ENCODE data around the gene BAAT. TPM values are rescaled to one million over a fixed set of nuclear protein-coding genes. Genes with fewer than 3 reads are reported as not detected.

Gene BAAT
- total and polyA plus RNA-seq, 7 donors, result 0.60 TPM; not detected in 6

- intact Hi-C loops (cut with DNase I), result no loop called here
- no peak overlapping the region for H3K27ac ChIP-seq
- H3K9me3 ChIP-seq, result no peaks in the 10 kb centered on the region
- no peaks in the 10 kb centered on the region for H3K4me1 ChIP-seq
- H3K27me3 ChIP-seq, result peaks cover 0 to 3% (median 0%) of the 10 kb centered on the region in 3 donors
- no peaks in the 10 kb centered on the region for H3K36me3 ChIP-seq
- WGBS, 2 donors, result 30 to 72% methylated on average over 1 of the region's 1 CpG
- DNase-seq, result no peak
- TF ChIP-seq EP300 (IDR thresholded peaks at IDR 0.05) (no peak), CTCF (IDR thresholded peaks at IDR 0.05) (no peak), POLR2AphosphoS5 (IDR thresholded peaks at IDR 0.05) (no peak), POLR2A (IDR thresholded peaks at IDR 0.05) (no peak)
- H3K4me3 ChIP-seq, result no peak overlapping the region
These were observed 42.2 kb downstream of the BAAT start for GRCh38 chr9:101342595-101342994.

- H3K4me3 ChIP-seq, result no peak overlapping the region
- H3K27ac ChIP-seq, result no peak overlapping the region
- H3K27me3 ChIP-seq, result peaks cover 0 to 2% (median 0%) of the 10 kb centered on the region in 3 donors
- H3K36me3 ChIP-seq, result no peaks in the 10 kb centered on the region
- no peak for DNase-seq
- intact Hi-C loops (cut with DNase I), result no loop called here
- H3K4me1 ChIP-seq, result no peaks in the 10 kb centered on the region
- TF ChIP-seq POLR2A (IDR thresholded peaks at IDR 0.05) (no peak), POLR2AphosphoS5 (IDR thresholded peaks at IDR 0.05) (no peak), EP300 (IDR thresholded peaks at IDR 0.05) (no peak), CTCF (IDR thresholded peaks at IDR 0.05) (no peak)
- no peaks in the 10 kb centered on the region for H3K9me3 ChIP-seq
These were observed 42.8 kb downstream of the BAAT start for GRCh38 chr9:101341958-101342357.

GRCh38 chr9:101337237-101337636, 47.6 kb downstream of the BAAT start:
- WGBS, 2 donors, result 88 to 91% methylated on average over 2 of the region's 2 CpGs
- no peak for TF ChIP-seq POLR2AphosphoS5 (IDR thresholded peaks at IDR 0.05)
- no peak for TF ChIP-seq EP300 (IDR thresholded peaks at IDR 0.05)
- TF ChIP-seq POLR2A (IDR thresholded peaks at IDR 0.05), result no peak
- TF ChIP-seq CTCF (IDR thresholded peaks at IDR 0.05), result no peak
- H3K36me3 ChIP-seq, result no peaks in the 10 kb centered on the region
- H3K4me3 ChIP-seq, result no peak overlapping the region
- H3K9me3 ChIP-seq, result no peaks in the 10 kb centered on the region
- H3K27me3 ChIP-seq, result no peaks in the 10 kb centered on the region
- H3K27ac ChIP-seq, result no peak overlapping the region
- intact Hi-C loops (cut with DNase I), result no loop called here
- no peak for DNase-seq
- H3K4me1 ChIP-seq, result no peaks in the 10 kb centered on the region

GRCh38 chr9:101336091-101336490, 48.7 kb downstream of the BAAT start:
- no peak for TF ChIP-seq EP300 (IDR thresholded peaks at IDR 0.05)
- TF ChIP-seq POLR2A (IDR thresholded peaks at IDR 0.05), result no peak
- TF ChIP-seq CTCF (IDR thresholded peaks at IDR 0.05), result no peak
- no peak for TF ChIP-seq POLR2AphosphoS5 (IDR thresholded peaks at IDR 0.05)
- Histone ChIP-seq H3K27me3 (no peaks in the 10 kb centered on the region), H3K9me3 (no peaks in the 10 kb centered on the region), H3K36me3 (no peaks in the 10 kb centered on the region), H3K27ac (no peak overlapping the region), H3K4me3 (no peak overlapping the region), H3K4me1 (no peaks in the 10 kb centered on the region)
- intact Hi-C loops (cut with DNase I), result no loop called here
- no peak for DNase-seq

DNA sequence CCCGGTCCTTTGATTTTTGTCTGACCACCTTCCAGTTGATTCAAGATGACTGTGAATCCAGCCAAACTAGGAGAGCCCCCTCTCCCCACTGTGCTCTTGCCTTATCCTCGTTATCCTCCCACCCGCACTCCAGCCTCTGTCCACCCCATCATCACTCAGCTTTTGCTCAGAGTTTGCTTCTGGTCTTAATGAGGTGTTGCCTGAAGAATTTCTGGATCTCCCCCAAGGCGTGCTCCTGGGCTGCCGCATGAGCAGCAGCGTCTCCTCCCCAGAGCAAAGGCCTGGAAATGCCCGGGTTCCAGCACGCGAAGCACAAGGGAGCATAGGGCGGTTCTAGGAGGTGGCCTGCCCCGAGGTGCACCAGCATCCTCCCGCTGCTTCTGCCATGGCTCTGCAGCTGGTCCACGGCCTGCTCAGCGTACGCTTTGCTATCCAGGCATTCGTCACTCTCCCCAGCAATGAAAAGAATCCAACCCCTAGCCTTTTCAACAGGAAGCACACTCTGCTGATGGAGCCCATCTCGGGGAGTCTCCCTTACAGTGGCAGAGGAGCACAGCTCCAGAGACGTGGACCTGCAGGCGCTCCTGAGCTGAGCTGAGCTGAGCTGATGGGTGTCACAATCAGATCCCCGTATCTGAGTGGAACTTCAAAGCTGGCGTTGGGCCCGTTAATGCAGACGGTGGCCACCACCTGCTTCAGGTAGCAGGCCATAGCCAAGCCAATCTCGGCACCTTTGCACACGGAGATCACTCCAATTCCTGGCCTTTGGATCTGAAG, 50.7 kb downstream of the BAAT start:
- DNase-seq, result no peak
- Histone ChIP-seq H3K27me3 (no peaks in the 10 kb centered on the region), H3K36me3 (no peaks in the 10 kb centered on the region), H3K4me1 (no peaks in the 10 kb centered on the region), H3K9me3 (no peaks in the 10 kb centered on the region), H3K4me3 (no peak overlapping the region), H3K27ac (no peak overlapping the region)
- TF ChIP-seq POLR2A (IDR thresholded peaks at IDR 0.05) (no peak), CTCF (IDR thresholded peaks at IDR 0.05) (no peak), EP300 (IDR thresholded peaks at IDR 0.05) (no peak), POLR2AphosphoS5 (IDR thresholded peaks at IDR 0.05) (no peak)
- intact Hi-C loops (cut with DNase I), result no loop called here
- WGBS, 2 donors, result 92 to 93% methylated on average over 25 of the region's 25 CpGs
